Measurements from ENCODE around the gene HOXA5. TPM values are rescaled to one million over a fixed set of nuclear protein-coding genes. Genes with fewer than 3 reads are reported as not detected.
A peak's percentile ranks its signal among the peaks of the same experiment; 100 is the strongest.

HOXA5 gene
- total RNA-seq, 4 donors from 2014 or later: 10.7 to 61.0 (median 18.9) TPM

DNA sequence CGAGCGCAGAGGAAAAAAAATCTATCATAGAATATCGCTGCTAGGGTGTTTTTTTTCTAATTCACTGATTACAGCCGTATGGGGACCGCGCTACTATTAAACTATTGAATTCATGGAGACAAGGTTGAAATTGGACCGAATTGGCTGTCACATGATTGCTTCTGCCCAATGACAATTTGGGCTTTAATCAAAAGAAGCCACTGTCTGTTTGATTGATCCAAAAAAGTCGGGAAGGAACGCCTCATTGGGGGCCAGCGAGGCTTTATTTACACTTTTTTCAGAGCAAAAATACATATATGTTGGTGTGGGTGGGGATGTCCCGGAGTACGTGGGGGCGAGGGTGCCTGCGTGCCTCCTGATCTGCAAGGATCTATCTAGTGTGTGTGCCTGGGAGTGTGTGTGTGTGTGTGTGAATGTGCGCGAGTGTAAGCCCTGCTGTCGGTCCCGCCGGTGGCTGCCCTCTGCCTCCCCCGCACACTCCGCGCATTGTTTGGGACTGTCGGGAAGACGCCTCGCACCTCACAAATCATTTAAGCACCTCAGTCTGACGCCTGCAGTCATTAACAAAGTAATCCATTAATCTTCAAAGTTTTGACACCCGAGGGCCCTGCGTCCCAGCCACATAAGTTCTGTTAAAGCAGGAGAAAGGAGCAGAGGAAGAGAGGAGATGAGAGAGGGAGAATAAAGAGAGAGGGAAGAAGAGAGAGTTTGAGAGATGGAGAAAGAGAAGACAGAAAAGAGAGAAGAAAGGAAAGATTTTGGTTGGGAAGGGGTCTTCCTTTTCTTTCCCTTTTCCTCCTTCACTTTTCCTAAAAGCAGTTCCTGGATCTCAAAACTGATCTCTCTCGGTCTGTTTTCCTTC, 40.7 kb downstream of the HOXA5 start, which contains the start of gene HOXA2:
HOXA2 (minus strand) TSS at position 103 of the 862 bp plus-strand sequence. CDS start 183 bp downstream, outside the sequence.
- no peaks in the 10 kb centered on the region for H3K27me3 ChIP-seq
- peaks cover 1 to 5% of the 10 kb centered on the region in 2 donors for H3K4me1 ChIP-seq
- no peak within 1 kb of the TSS for H3K27ac ChIP-seq
- TF ChIP-seq POLR2A (IDR thresholded peaks at IDR 0.05): no peak
- TF ChIP-seq, protein P1, sequence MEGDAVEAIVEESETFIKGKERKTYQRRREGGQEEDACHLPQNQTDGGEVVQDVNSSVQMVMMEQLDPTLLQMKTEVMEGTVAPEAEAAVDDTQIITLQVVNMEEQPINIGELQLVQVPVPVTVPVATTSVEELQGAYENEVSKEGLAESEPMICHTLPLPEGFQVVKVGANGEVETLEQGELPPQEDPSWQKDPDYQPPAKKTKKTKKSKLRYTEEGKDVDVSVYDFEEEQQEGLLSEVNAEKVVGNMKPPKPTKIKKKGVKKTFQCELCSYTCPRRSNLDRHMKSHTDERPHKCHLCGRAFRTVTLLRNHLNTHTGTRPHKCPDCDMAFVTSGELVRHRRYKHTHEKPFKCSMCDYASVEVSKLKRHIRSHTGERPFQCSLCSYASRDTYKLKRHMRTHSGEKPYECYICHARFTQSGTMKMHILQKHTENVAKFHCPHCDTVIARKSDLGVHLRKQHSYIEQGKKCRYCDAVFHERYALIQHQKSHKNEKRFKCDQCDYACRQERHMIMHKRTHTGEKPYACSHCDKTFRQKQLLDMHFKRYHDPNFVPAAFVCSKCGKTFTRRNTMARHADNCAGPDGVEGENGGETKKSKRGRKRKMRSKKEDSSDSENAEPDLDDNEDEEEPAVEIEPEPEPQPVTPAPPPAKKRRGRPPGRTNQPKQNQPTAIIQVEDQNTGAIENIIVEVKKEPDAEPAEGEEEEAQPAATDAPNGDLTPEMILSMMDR (IDR thresholded peaks at IDR 0.05): no peak
- H3K36me3 ChIP-seq: no peaks in the 10 kb centered on the region
- no peak for DNase-seq
- no peak within 1 kb of the TSS for H3K4me3 ChIP-seq
- no peaks in the 10 kb centered on the region for H3K9me3 ChIP-seq
- intact Hi-C loops (cut with DNase I; ENCODE audit: low total_unique reads): no loop called here

DNA sequence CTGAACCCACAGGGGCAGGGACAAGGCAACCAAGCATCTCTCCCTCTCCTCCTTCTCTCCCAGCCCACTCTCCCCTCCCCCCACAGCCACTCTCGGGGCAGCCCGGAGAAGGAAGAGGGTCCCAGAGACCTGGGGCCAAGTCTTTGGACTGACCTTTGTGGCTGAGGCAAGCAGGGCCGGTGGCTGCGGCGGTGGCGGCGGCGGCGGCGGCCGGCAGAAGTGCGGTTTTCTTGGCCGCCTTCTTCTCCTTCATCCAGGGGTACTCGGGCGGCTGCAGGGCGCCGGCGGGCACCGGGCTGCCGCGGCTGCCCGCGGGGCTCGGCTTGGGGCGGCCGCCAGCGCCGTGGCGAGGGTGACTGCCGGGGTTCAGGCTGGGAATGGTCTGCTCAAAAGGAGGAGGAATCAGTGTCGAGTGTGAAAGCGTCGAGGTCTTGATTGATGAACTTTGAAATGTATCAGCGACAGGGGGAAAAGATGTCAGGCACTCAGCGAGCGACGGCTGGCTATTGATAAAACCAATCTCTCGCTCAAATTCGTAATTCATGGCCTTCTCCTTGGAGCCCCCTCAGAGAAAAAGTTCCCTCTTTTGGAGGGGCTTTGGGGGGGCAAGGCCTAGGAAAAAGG, 41.4 kb downstream of the HOXA5 start:
- Histone ChIP-seq H3K4me1 (peaks cover 8 to 11% of the 10 kb centered on the region in 2 donors), H3K9me3 (no peaks in the 10 kb centered on the region), H3K4me3 (no peak overlapping the region), H3K36me3 (no peaks in the 10 kb centered on the region), H3K27ac (no peak overlapping the region), H3K27me3 (no peaks in the 10 kb centered on the region)
- TF ChIP-seq POLR2A (IDR thresholded peaks at IDR 0.05): no peak
- TF ChIP-seq, protein P1 (IDR thresholded peaks at IDR 0.05): no peak
- DNase-seq: no peak
- intact Hi-C loops (cut with DNase I; ENCODE audit: low total_unique reads): no loop called here

DNA sequence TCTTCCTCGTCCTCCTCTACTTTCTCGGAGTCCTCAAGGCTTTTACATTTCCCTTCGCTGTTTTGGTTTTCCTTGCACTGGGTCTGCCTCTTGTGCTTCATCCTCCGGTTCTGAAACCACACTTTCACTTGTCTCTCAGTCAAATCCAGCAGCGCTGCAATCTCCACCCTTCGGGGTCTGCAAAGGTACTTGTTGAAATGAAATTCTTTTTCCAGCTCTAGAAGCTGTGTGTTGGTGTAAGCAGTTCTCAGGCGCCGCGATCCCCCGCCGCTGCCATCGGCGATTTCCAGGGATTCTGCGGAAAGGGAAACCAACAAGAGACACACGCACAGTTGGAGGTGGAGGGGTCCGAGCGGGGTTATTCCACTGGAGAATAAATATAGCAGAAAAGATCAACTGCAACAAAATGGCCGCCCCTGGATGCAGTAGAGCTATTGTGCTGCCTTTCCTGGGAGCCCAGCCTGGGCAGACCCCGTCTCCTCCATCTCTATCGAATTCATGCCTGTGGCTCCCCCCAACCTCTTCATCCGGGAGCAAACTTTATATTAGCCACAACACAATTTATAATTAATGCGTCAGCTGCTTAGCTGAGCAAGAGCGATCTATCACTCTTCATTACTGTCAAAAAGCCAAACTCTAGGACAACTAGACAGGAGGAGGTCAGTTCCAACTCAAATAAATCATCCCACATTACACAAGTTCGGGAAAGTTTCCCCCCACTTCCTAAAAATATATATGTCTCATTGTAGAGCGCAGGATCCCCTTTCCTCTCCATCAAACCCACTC, 42.1 kb downstream of the HOXA5 start:
- Histone ChIP-seq H3K36me3 (no peaks in the 10 kb centered on the region), H3K27me3 (no peaks in the 10 kb centered on the region), H3K9me3 (no peaks in the 10 kb centered on the region), H3K4me1 (peaks cover 8 to 13% of the 10 kb centered on the region in 2 donors), H3K27ac (peak overlapping the region in 1 of 2 donors; percentile 10), H3K4me3 (no peak overlapping the region)
- intact Hi-C loops (cut with DNase I; ENCODE audit: low total_unique reads): no loop called here
- TF ChIP-seq POLR2A (IDR thresholded peaks at IDR 0.05): no peak
- TF ChIP-seq, protein P1 (IDR thresholded peaks at IDR 0.05): no peak
- no peak for DNase-seq

DNA sequence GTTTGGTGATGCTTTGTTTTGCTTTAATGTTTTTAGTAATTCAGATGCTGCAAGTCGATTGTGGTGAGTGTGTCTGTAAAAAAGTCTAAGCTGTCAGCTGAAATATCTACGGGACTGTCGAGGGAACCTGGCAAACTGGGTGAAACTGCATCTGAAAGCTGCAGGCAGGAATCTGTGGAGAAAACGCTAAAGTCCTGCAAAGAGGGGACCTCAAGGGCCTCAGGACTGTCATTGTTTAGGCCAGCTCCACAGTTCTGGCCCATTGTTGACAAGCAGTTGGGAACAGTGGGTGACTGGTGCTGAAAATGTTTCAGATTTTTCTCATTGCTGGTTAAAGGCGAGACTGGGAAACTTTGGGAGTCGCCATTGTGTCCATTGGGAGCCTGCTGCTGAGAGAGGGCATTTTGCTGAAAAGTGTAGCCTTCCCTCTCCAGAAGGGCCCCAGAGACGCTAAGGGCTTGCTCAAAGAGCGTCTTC, 42.7 kb downstream of the HOXA5 start:
- no peak for DNase-seq
- Histone ChIP-seq H3K4me3 (no peak overlapping the region), H3K36me3 (no peaks in the 10 kb centered on the region), H3K27me3 (no peaks in the 10 kb centered on the region), H3K9me3 (no peaks in the 10 kb centered on the region), H3K27ac (peak overlapping the region in 1 of 2 donors; percentile 10), H3K4me1 (peaks cover 8 to 13% of the 10 kb centered on the region in 2 donors)
- TF ChIP-seq, protein P1 (IDR thresholded peaks at IDR 0.05): no peak
- no peak for TF ChIP-seq POLR2A (IDR thresholded peaks at IDR 0.05)
- intact Hi-C loops (cut with DNase I; ENCODE audit: low total_unique reads): no loop called here
